Measurements from ENCODE around the gene TRIM47.

The TRIM47 gene

GRCh38 chr17:75908201-75908600 lies 29.8 kb upstream of the TRIM47 start:
- peaks cover 10% of the 10 kb centered on the region for H3F3A ChIP-seq (ENCODE audit: insufficient read depth)
- no peaks in the 10 kb centered on the region for H3K9me2 ChIP-seq (replicated peaks; ENCODE audit: insufficient read depth, low read length)
- no peaks in the 10 kb centered on the region for H3K27me3 ChIP-seq (ENCODE audit: low read length)
- H3K4me3 ChIP-seq (ENCODE audit: insufficient read depth, low read length, poor library complexity, severe bottlenecking): no peak overlapping the region
- H3K9ac ChIP-seq (ENCODE audit: low read length): no peak overlapping the region
- TF ChIP-seq, protein P1, sequence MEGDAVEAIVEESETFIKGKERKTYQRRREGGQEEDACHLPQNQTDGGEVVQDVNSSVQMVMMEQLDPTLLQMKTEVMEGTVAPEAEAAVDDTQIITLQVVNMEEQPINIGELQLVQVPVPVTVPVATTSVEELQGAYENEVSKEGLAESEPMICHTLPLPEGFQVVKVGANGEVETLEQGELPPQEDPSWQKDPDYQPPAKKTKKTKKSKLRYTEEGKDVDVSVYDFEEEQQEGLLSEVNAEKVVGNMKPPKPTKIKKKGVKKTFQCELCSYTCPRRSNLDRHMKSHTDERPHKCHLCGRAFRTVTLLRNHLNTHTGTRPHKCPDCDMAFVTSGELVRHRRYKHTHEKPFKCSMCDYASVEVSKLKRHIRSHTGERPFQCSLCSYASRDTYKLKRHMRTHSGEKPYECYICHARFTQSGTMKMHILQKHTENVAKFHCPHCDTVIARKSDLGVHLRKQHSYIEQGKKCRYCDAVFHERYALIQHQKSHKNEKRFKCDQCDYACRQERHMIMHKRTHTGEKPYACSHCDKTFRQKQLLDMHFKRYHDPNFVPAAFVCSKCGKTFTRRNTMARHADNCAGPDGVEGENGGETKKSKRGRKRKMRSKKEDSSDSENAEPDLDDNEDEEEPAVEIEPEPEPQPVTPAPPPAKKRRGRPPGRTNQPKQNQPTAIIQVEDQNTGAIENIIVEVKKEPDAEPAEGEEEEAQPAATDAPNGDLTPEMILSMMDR (IDR thresholded peaks at IDR 0.05; ENCODE audit: insufficient read depth, low read length, poor library complexity, severe bottlenecking): no peak
- TF ChIP-seq EZH2phosphoT487 (conservative IDR thresholded peaks at IDR 0.05; ENCODE audit: low read length): no peak
- no peaks in the 10 kb centered on the region for H3K9me3 ChIP-seq (ENCODE audit: insufficient read depth, low read length)
- H3K36me3 ChIP-seq (ENCODE audit: low read length): no peaks in the 10 kb centered on the region
- no peak overlapping the region for H2AFZ ChIP-seq (ENCODE audit: low read depth, low read length, severe bottlenecking)
- no peak overlapping the region for H3K27ac ChIP-seq (ENCODE audit: low read depth, low read length)
- H4K20me1 ChIP-seq (ENCODE audit: low read depth, low read length): no peaks in the 10 kb centered on the region
- peaks cover 13% of the 10 kb centered on the region for H3K79me2 ChIP-seq (ENCODE audit: insufficient read depth, low read length)
- no peak overlapping the region for H3K4me2 ChIP-seq (ENCODE audit: low read depth, low read length, poor library complexity, severe bottlenecking)

DNA sequence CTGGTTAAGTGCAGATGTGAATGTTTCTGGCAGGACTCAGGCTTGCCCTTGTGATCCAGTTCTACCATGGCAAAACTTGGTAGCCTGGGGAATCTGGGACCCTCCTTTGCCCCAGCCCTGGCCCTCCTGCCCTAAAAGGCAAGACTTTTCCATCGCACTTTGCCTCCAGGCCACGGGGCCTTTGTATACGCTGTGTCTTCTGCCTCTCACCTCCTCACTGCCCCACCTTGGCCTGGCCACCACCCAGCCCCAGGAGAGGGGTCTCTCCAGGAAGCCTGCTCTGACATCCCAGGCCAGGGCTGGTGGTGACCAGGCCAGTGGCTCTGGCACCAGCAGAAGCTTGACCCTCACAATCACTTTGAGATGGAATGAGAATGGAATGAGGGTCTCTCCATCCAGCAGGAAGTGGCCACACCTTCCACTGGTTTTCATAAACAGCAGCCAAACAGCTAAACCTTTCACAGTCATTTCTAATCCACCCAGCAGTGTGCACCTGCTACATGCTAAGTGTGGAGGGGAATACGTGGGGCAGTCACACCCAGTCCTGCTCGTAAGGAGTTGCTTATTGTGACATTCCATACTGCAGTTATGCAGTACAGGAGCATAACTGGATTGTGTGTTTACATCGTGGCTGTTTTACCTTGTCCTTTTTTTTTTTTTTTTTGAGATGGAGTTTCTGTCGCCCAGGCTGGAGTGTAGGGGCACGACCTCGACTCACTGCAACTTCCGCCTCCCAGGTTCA lies 27.9 kb upstream of the TRIM47 start:
- Histone ChIP-seq H3K27ac (ENCODE audit: low read depth, low read length) (no peak overlapping the region), H3K9ac (ENCODE audit: low read length) (no peak overlapping the region), H4K20me1 (ENCODE audit: low read depth, low read length) (no peaks in the 10 kb centered on the region), H3K4me2 (ENCODE audit: low read depth, low read length, poor library complexity, severe bottlenecking) (no peak overlapping the region), H3K36me3 (ENCODE audit: low read length) (no peaks in the 10 kb centered on the region), H3F3A (ENCODE audit: insufficient read depth) (peaks cover 10% of the 10 kb centered on the region), H3K9me2 (replicated peaks; ENCODE audit: insufficient read depth, low read length) (no peaks in the 10 kb centered on the region), H3K79me2 (ENCODE audit: insufficient read depth, low read length) (peaks cover 13% of the 10 kb centered on the region), H3K9me3 (ENCODE audit: insufficient read depth, low read length) (no peaks in the 10 kb centered on the region), H3K4me3 (ENCODE audit: insufficient read depth, low read length, poor library complexity, severe bottlenecking) (no peak overlapping the region), H3K27me3 (ENCODE audit: low read length) (no peaks in the 10 kb centered on the region), H2AFZ (ENCODE audit: low read depth, low read length, severe bottlenecking) (no peak overlapping the region)
- TF ChIP-seq, protein P1 (IDR thresholded peaks at IDR 0.05; ENCODE audit: insufficient read depth, low read length, poor library complexity, severe bottlenecking): no peak
- no peak for TF ChIP-seq EZH2phosphoT487 (conservative IDR thresholded peaks at IDR 0.05; ENCODE audit: low read length)

DNA sequence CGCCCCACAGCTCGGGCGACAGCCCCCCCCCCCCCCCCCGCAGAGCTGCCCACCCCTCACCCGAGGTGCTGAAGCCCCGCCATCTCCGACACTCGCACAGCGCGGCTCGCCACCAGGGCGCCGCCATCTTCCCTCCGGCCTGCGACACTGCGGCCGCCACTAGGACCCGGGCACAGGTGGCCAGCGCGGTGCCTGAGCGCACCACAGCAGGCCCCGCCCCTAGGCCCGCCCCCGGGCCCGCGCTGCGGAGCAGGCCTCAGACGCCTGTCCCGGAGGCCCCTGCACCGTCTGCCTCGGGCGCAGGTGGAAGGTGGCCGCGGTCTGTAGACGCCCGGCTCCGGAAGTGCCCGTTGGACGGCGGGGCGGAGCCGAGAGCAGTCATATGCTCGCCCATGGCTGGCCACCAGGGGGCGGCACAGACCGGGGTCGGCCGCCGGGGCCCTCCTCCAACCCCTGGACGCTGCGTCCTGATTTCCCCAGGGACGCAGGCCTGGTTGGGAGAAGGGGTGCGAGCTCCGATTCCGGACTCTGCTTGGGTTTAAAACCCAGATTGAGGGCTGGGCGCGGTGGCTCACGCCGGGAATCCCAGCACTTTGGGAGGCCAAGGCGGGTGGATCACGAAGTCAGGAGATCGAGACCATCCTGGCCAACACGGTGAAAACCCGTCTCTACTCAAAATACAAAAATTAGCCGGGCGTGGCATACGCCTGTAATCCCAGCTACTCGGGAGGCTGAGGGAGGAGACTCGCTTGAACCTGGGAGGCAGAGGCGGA lies 26.6 kb upstream of the TRIM47 start, which contains the start of gene MRPL38:
Gene MRPL38, minus strand, starts transcription at position 136 of the 773 bp plus-strand sequence. Its CDS starts 9 bp downstream, at position 127.
- H3K4me2 ChIP-seq (ENCODE audit: low read depth, low read length, poor library complexity, severe bottlenecking): peak within 1 kb of the TSS; percentile 64
- peak within 1 kb of the TSS; percentile 7 for H3K27ac ChIP-seq (ENCODE audit: low read depth, low read length)
- H2AFZ ChIP-seq (ENCODE audit: low read depth, low read length, severe bottlenecking): peak within 1 kb of the TSS; percentile 96
- peaks cover 10% of the 10 kb centered on the region for H3F3A ChIP-seq (ENCODE audit: insufficient read depth)
- no peaks in the 10 kb centered on the region for H3K9me3 ChIP-seq (ENCODE audit: insufficient read depth, low read length)
- H3K4me3 ChIP-seq (ENCODE audit: insufficient read depth, low read length, poor library complexity, severe bottlenecking): peak within 1 kb of the TSS; percentile 92
- H3K36me3 ChIP-seq (ENCODE audit: low read length): no peaks in the 10 kb centered on the region
- H3K9me2 ChIP-seq (replicated peaks; ENCODE audit: insufficient read depth, low read length): no peaks in the 10 kb centered on the region
- no peaks in the 10 kb centered on the region for H4K20me1 ChIP-seq (ENCODE audit: low read depth, low read length)
- H3K27me3 ChIP-seq (ENCODE audit: low read length): no peaks in the 10 kb centered on the region
- peak within 1 kb of the TSS; percentile 86 for H3K9ac ChIP-seq (ENCODE audit: low read length)
- TF ChIP-seq, protein P1 (IDR thresholded peaks at IDR 0.05; ENCODE audit: insufficient read depth, low read length, poor library complexity, severe bottlenecking): peak; percentile 71
- TF ChIP-seq EZH2phosphoT487 (conservative IDR thresholded peaks at IDR 0.05; ENCODE audit: low read length): no peak
- peaks cover 13% of the 10 kb centered on the region for H3K79me2 ChIP-seq (ENCODE audit: insufficient read depth, low read length)

Data from SU-DHL-6 (cell line).